SK-N-MC (cell line): ENCODE data around the gene RND1.

ENCODE experiments used
- EZH2 ChIP-seq: fragments of 200-600 bp; sonication (generic); IDR thresholded peaks from one replicate; pipeline ENCODE4 v1.6.1; 2017; ENCODE audit warnings: antibody characterized with exemption
- FOXP2 ChIP-seq: optimal IDR thresholded peaks from 2 replicates; pipeline ENCODE3; 2011; ENCODE audit warnings: mild to moderate bottlenecking, moderate library complexity; ENCODE audit not compliant: insufficient read depth; ENCODE audit errors: extremely low read length, control extremely low read depth
- POLR2AphosphoS5 ChIP-seq: IDR thresholded peaks from 2 replicates; pipeline ENCODE4 v1.6.1; 2012; ENCODE audit warnings: mild to moderate bottlenecking, low read depth, low read length, borderline replicate concordance

- TF ChIP-seq EZH2 = no peak
- TF ChIP-seq POLR2AphosphoS5 = no peak
- no peak for TF ChIP-seq FOXP2
Observed at GRCh38 chr12:48894271-48894670, 28.6 kb upstream of the RND1 start.
